ENCODE measurements around the gene KCMF1. TPM values are rescaled to one million over a fixed set of nuclear protein-coding genes. Genes with fewer than 3 reads are reported as not detected.

Gene KCMF1
- total and polyA plus RNA-seq, 2 of the 13 experiments (the other 11 are each of a cell fraction or from before 2014, with no cell fraction given): 62.1 to 116 TPM

DNA sequence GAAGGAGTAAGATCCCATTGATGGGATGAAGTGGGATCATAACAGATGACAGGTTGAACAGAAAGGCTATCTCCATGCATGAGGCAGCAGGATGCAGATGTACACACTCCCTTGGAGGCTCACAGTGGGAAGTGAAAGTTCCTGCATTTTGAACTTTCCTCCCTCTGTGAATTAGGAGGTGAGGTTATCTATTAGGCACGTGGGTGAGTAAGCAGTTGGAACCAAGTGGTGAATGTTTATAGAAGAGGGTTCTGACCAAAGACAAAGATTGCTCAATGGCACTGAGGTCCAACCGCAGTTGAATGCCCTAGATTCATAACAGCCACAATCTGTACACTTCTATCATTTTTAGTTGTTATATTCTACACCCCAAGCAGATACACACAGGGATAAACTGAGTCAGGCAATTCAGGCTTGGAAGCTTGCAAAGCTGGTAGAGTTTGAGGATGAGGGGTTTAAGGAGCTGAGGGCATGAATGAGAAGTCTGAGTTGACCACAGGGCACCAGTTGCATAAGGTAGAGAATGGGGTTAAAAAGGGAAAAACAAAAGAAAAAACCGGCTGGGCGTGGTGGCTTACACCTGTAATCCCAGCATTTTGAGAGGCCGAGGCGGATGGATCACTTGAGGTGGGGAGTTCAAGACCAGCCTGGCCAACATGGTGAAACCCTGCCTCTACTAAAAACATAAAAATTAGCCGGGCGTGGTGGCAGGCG is 7.1 kb upstream of the KCMF1 start (continued):
- TF ChIP-seq, protein P1, sequence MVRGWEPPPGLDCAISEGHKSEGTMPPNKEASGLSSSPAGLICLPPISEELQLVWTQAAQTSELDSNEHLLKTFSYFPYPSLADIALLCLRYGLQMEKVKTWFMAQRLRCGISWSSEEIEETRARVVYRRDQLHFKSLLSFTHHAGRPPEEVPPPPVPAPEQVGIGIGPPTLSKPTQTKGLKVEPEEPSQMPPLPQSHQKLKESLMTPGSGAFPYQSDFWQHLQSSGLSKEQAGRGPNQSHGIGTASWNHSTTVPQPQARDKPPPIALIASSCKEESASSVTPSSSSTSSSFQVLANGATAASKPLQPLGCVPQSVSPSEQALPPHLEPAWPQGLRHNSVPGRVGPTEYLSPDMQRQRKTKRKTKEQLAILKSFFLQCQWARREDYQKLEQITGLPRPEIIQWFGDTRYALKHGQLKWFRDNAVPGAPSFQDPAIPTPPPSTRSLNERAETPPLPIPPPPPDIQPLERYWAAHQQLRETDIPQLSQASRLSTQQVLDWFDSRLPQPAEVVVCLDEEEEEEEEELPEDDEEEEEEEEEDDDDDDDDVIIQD (CRISPR knock-in tag; IDR thresholded peaks at IDR 0.05; ENCODE audit: low read depth): peak; percentile 96
- TF ChIP-seq, protein P2, sequence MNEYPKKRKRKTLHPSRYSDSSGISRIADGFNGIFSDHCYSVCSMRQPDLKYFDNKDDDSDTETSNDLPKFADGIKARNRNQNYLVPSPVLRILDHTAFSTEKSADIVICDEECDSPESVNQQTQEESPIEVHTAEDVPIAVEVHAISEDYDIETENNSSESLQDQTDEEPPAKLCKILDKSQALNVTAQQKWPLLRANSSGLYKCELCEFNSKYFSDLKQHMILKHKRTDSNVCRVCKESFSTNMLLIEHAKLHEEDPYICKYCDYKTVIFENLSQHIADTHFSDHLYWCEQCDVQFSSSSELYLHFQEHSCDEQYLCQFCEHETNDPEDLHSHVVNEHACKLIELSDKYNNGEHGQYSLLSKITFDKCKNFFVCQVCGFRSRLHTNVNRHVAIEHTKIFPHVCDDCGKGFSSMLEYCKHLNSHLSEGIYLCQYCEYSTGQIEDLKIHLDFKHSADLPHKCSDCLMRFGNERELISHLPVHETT (CRISPR knock-in tag; conservative IDR thresholded peaks at IDR 0.05): peak; percentile 80; the same call in 1 of the 2 replicates
- TF ChIP-seq ZSCAN5A (CRISPR knock-in tag; IDR thresholded peaks at IDR 0.05; ENCODE audit: borderline replicate concordance) (peak; percentile 84; the same call in 1 of the 2 replicates), SOX6 (IDR thresholded peaks at IDR 0.05) (no peak), SOX6 (CRISPR knock-in tag; IDR thresholded peaks at IDR 0.05) (peak; percentile 95), EHMT2 (IDR thresholded peaks at IDR 0.05; ENCODE audit: borderline replicate concordance, low read depth, low read length) (peak; percentile 95), BRD4 (CRISPR knock-in tag; IDR thresholded peaks at IDR 0.05) (no peak), RXRB (CRISPR knock-in tag; IDR thresholded peaks at IDR 0.05; ENCODE audit: borderline replicate concordance) (peak; percentile 94), FOXA1 (IDR thresholded peaks at IDR 0.05) (no peak), FOXA1 (CRISPR knock-in tag; IDR thresholded peaks at IDR 0.05) (peak; percentile 78), THAP11 (CRISPR knock-in tag; IDR thresholded peaks at IDR 0.05) (peak; percentile 72), ZNF281 (CRISPR knock-in tag; IDR thresholded peaks at IDR 0.05; ENCODE audit: borderline replicate concordance) (peak; percentile 57; the same call in 1 of the 2 replicates), MEIS1 (CRISPR knock-in tag; IDR thresholded peaks at IDR 0.05; ENCODE audit: borderline replicate concordance) (peak; percentile 55; the same call in 1 of the 2 replicates), FOXK1 (CRISPR knock-in tag; IDR thresholded peaks at IDR 0.05; ENCODE audit: borderline replicate concordance, low read depth) (peak; percentile 88), RBM22 (optimal IDR thresholded peaks at IDR 0.05; ENCODE audit: low read length) (peak; percentile 61), ZBTB33 (CRISPR knock-in tag; IDR thresholded peaks at IDR 0.05) (peak; percentile 19; the same call in 1 of the 2 replicates), ZNF441 (CRISPR knock-in tag; IDR thresholded peaks at IDR 0.05; ENCODE audit: borderline replicate concordance) (peak; percentile 68), FIP1L1 (IDR thresholded peaks at IDR 0.05; ENCODE audit: borderline replicate concordance, insufficient read depth, low read depth, low read length) (no peak), ZKSCAN8 (CRISPR knock-in tag; IDR thresholded peaks at IDR 0.05; ENCODE audit: borderline replicate concordance) (peak; percentile 92), ZNF792 (CRISPR knock-in tag; IDR thresholded peaks at IDR 0.05) (peak; percentile 88), MXI1 (IDR thresholded peaks at IDR 0.05; ENCODE audit: borderline replicate concordance, low read depth, low read length) (peak; percentile 94; the same call in 2 of the 3 replicates)
